Uterus (tissue), 2 donors: ENCODE data around the gene EEF2K.

Experiments used
- CTCF ChIP-seq, 4 experiments: fragments of 200-600 bp in 2 of 4; fragments of 450-650 bp in 2 of 4; sonication (generic) in 2 of 4; IDR thresholded peaks; one replicate each; pipeline ENCODE4 v1.5.1; 2016 to 2019; ENCODE audit warnings: antibody characterized with exemption in 4 of 4, mild to moderate bottlenecking in 2 of 4, moderate library complexity in 1 of 4
- POLR2A ChIP-seq, 2 donors: fragments of 450-650 bp; IDR thresholded peaks; one replicate each; pipeline ENCODE4 v1.6.1; 2016; ENCODE audit warnings: antibody characterized with exemption in 2 of 2, mild to moderate bottlenecking in 1 of 2, moderate library complexity in 1 of 2

GRCh38 chr16:22164482-22164881 lies 41.6 kb upstream of the EEF2K start:
- TF ChIP-seq CTCF (IDR thresholded peaks at IDR 0.05) = no peak
- no peak for TF ChIP-seq POLR2A (IDR thresholded peaks at IDR 0.05)
